C4-2B (cell line): Measurements from ENCODE around the gene MED25.

ENCODE experiments used
- H3K27ac ChIP-seq: fragments of 450-650 bp; 2 replicates; pipeline ENCODE4 v1.5.1; 2017
- ZFX ChIP-seq: fragments of 450-650 bp; IDR thresholded peaks from 2 replicates; pipeline ENCODE4 v1.6.1; 2017
- TF ChIP-seq, protein P1 (sequence below): fragments of 450-650 bp; conservative IDR thresholded peaks from 2 replicates; pipeline ENCODE4 v1.5.1; 2017; ENCODE audit warnings: mild to moderate bottlenecking

The MED25 gene

DNA sequence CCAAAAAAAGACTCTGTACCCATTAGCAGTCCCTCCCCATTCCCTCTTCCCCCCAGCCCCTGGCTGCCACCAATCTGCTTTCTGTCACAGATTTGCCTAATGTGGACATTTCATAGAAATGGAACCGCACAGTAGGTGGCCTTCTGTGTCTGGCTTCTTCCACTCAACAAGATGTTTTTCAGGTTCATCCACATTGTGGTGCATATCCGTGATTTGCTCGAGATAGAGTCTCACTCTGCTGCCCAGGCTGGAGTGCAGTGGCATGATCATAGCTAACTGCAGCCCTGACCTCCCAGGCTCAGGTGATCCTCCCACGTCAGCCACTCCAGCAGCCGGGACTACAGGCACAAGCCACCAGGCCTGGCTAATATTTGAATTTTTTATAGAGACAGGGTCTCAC is 30.3 kb upstream of the MED25 start:
- peak overlapping the region; percentile 10; the same call in 1 of the 2 replicates for H3K27ac ChIP-seq

DNA sequence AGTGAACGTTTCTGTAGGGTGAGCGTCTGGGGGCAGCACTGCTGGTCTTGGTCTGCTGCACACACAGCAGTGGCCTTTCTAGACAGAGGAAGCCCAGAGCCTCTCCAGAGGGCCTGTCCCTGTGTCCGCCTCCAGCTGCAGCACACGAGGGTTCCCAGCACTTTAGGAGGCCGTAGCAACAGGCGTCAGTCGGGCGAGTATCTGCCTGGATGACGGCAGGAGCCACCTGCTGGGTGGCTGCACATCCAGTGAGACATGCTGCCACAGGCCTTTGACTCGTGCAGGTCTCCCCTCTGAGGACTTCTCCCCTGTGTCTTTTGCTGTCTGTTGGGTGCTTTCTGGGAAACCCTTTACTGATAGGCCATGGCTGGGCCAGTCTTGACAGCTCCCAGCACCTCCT is 29.2 kb upstream of the MED25 start:
- TF ChIP-seq ZFX = no peak
- TF ChIP-seq, protein P1, sequence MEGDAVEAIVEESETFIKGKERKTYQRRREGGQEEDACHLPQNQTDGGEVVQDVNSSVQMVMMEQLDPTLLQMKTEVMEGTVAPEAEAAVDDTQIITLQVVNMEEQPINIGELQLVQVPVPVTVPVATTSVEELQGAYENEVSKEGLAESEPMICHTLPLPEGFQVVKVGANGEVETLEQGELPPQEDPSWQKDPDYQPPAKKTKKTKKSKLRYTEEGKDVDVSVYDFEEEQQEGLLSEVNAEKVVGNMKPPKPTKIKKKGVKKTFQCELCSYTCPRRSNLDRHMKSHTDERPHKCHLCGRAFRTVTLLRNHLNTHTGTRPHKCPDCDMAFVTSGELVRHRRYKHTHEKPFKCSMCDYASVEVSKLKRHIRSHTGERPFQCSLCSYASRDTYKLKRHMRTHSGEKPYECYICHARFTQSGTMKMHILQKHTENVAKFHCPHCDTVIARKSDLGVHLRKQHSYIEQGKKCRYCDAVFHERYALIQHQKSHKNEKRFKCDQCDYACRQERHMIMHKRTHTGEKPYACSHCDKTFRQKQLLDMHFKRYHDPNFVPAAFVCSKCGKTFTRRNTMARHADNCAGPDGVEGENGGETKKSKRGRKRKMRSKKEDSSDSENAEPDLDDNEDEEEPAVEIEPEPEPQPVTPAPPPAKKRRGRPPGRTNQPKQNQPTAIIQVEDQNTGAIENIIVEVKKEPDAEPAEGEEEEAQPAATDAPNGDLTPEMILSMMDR = no peak
- H3K27ac ChIP-seq = no peak overlapping the region

More for the DNA sequence above, 30.3 kb upstream of the MED25 start:
- TF ChIP-seq ZFX = no peak
- TF ChIP-seq, protein P1 = no peak

DNA sequence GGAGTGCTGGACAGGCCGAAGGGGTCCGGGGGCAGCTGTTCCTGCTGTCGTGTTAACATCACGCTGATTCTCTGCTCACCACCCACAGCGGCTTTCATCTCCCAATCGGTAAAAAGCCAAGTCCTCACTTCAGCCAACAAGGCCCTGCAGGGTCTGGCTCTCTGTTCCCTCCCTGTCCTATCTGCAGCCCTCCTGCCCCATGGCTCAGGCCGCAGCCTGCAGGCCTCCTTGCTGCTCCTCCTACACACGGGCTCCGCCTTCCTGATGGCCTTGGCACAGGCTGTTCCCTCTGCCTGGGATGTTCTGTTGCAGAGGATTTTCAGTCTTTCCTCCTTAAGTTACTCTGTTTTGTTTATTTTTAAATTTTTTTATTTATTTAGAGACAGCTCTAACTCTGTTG is 27.2 kb upstream of the MED25 start:
- TF ChIP-seq, protein P1 = no peak
- no peak for TF ChIP-seq ZFX

DNA sequence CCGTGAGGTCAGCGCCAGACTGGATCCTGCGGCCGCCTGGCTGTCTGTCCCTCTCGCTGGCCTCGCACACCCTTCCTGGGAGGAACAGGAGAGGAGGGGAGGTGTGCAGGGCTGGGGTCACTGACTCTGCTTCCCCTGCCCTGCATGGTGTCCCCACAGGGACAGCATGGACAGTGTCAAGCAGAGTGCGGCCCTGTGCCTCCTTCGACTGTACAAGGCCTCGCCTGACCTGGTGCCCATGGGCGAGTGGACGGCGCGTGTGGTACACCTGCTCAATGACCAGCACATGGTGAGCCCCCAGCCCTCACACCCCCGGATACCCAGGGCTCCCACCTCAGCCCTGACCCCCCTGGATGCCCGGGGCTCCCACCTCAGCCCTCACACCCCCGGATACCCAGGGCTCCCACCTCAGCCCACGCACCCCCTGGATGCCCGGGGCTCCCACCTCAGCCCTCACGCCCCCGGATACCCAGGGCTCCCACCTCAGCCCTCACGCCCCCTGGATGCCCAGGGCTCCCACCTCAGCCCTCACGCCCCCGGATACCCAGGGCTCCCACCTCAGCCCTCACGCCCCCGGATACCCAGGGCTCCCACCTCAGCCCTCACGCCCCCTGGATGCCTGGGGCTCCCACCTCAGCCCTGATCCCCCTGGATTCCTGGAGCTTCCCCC is 26.2 kb upstream of the MED25 start:
- TF ChIP-seq ZFX = no peak
- no peak overlapping the region for H3K27ac ChIP-seq

More for the DNA sequence above, 27.2 kb upstream of the MED25 start:
- no peak overlapping the region for H3K27ac ChIP-seq

DNA sequence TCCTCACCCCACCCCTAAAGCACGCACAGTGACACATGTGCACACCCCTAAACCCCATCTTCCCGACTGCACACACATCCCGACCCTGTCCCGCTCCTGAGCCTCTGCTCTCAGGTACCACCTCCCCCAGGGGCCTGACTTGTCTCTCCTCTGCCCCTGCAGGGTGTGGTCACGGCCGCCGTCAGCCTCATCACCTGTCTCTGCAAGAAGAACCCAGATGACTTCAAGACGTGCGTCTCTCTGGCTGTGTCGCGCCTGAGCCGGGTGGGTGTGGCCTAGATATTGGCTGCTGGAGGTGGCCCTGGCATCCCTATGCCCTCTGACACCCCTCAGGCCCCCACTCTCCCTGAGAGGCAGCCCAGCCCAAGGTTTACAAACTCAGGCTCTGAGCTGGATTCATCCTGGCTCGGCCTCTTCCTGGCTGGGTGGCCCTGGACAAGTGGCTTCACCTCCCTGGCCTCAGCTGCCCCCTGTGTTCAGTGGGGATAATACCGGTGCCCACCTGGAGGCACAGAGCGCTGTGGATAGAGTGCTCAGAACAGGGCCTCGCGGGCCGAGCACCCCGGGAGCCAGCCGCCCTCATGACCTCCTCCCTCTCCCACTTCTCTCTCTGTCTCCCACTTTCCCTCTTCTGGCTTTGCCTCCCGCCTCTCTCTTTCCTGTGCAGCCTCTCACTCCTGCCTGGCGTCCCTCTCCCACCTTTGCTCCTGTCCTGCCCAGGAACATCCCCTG is 25.1 kb upstream of the MED25 start:
- H3K27ac ChIP-seq = no peak overlapping the region
- no peak for TF ChIP-seq ZFX
- TF ChIP-seq, protein P1 = no peak

DNA sequence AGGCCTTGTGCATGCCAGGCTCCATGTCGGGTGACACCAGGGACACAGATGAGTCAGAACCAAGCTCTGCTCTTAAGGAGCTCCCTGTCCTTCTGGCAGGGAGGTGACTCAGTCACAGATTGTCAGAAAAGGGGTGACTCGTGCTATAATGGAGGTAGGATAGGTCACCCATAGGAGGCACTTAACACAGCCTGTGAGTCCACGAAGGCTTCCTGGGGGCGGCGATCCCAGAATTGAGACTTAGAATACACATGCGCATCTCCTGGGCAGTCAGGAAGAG is 24.6 kb upstream of the MED25 start:
- no peak overlapping the region for H3K27ac ChIP-seq
- TF ChIP-seq, protein P1 = no peak
- TF ChIP-seq ZFX = no peak

DNA sequence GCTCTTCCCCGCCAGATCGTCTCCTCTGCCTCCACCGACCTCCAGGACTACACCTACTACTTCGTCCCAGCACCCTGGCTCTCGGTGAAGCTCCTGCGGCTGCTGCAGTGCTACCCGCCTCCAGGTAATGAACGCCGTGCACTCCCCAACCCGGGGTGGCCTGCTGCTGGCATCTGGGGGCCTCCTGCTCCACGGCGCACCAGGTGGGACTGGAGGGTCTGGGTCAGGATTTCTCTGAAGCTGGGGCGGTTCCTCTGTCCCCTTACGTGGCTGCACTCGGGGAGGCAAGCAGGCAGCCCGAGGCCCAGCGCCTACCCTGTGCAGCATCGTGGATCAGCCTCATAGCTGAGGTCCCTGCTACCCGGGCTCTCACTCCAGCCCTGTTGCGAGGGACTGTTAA is 22.5 kb upstream of the MED25 start:
- TF ChIP-seq ZFX = no peak
- TF ChIP-seq, protein P1 = no peak

DNA sequence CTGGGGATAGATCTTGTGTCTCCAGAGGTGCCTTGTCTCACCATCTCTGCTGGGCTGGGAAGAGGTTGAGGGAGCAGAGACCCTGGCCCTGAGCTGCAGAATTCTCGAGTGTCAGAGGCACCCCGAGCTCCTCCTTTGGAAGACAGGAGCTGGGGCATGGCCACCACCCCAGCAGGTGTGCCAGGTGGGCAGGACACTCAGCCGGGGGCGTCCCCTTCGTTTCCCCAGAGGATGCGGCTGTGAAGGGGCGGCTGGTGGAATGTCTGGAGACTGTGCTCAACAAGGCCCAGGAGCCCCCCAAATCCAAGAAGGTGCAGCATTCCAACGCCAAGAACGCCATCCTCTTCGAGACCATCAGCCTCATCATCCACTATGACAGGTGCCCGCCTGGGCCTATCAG is 19.5 kb upstream of the MED25 start:
- TF ChIP-seq ZFX = no peak
- TF ChIP-seq, protein P1 = no peak
- no peak overlapping the region for H3K27ac ChIP-seq

More for the DNA sequence above, 22.5 kb upstream of the MED25 start:
- no peak overlapping the region for H3K27ac ChIP-seq
